G401.6 (cell line): ENCODE results near the gene C19orf73.

Experiments
- FAIRE-seq: peaks from 2 replicates; lab custom pipeline; 2012; peaks lifted over from hg19 to GRCh38; lab: Jason Lieb, UNC

The C19orf73 gene, protein sequence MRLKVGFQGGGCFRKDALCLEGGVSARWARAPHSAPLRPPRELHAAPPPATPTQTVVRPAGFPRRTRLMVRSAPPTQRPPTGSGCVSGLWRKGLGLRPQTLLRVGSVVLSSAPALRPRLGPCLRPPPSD

DNA sequence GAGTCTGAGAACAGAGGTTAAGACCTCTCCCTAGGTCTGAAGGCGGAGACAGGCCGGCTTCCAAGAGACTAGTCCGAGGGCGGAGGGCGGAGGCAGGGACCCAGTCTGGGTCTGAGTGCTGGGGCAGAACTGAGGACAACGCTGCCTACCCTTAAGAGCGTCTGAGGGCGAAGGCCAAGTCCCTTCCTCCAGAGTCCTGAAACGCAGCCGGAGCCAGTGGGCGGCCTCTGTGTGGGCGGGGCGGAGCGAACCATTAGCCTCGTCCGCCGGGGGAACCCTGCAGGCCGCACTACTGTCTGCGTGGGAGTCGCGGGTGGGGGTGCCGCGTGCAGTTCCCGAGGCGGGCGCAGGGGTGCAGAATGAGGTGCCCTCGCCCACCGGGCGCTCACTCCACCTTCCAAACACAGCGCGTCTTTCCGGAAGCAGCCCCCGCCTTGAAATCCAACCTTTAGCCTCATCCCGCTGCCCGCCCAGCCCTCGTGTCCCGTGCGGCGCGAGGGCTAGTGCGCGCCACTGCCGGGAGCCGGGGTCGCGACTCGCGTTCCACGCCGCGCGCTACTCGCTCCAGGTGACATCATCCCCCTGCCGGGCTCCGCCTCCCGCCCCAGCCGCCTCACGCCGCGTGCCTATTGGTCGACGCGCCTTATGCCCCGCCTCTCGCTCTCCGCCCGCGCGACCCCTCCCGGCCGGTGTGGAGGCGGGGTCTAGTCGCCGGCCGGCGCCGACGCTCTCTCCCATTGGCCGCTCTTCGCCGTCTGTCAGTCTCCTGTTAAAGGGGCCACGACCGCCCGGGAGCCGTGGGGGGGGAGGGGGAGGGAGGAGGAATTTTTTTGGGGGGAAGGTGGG is at the start of gene C19orf73:
Gene C19orf73, minus strand, starts transcription at position 579 of the 846 bp plus-strand sequence. Its CDS starts 121 bp downstream, at position 458.
- peak; percentile 85 for FAIRE-seq

DNA sequence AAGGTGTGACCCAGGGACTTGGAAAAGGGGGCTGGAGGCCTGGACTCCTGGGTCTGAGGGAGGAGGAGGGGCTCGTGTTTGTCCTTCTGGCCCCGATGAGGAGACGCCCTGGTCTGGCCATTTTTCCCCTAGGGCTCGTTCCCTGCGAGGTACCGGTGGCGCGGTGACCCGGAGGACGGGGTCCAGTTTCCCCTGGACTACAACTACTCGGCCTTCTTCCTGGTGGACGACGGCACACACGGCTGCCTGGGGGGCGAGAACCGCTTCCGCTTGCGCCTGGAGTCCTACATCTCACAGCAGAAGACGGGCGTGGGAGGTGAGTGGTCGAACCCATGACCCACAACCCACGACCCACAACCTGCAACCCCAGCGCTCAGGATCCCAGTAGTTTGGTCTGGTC is 49.5 kb upstream of the C19orf73 start:
- FAIRE-seq, result no peak

DNA sequence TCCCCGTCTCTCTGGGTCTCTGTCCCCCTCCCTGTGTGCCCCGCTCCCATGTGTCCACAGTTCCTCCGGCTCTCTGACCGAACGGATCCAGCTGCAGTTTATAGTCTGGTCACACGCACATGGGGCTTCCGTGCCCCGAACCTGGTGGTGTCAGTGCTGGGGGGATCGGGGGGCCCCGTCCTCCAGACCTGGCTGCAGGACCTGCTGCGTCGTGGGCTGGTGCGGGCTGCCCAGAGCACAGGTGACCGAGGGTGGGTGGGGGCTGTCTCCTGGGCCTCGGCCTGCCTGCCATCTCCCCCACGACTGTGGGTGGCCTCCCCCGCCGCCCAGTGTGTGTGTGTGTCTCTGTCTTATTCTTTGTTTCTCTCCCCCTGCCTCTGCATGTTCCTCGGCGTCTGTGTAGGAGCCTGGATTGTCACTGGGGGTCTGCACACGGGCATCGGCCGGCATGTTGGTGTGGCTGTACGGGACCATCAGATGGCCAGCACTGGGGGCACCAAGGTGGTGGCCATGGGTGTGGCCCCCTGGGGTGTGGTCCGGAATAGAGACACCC is 49.0 kb upstream of the C19orf73 start:
- no peak for FAIRE-seq

DNA sequence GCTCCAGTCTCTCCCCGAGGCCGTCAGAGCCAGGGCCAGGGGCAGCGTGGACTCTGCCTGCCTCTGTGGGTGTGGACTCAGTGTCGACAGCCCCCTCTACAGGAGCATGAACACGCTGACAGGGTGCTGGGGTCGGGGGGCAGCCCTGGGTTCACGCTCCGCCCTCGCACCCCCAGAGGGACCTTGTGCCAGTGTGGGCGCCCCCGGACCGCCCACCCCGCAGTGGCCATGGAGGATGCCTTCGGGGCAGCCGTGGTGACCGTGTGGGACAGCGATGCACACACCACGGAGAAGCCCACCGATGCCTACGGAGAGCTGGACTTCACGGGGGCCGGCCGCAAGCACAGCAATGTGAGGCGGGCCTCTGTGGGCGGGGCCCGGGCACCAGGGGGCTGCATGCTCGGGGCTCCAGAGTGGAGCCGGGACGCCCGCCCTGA is 46.9 kb upstream of the C19orf73 start:
- FAIRE-seq, result no peak

DNA sequence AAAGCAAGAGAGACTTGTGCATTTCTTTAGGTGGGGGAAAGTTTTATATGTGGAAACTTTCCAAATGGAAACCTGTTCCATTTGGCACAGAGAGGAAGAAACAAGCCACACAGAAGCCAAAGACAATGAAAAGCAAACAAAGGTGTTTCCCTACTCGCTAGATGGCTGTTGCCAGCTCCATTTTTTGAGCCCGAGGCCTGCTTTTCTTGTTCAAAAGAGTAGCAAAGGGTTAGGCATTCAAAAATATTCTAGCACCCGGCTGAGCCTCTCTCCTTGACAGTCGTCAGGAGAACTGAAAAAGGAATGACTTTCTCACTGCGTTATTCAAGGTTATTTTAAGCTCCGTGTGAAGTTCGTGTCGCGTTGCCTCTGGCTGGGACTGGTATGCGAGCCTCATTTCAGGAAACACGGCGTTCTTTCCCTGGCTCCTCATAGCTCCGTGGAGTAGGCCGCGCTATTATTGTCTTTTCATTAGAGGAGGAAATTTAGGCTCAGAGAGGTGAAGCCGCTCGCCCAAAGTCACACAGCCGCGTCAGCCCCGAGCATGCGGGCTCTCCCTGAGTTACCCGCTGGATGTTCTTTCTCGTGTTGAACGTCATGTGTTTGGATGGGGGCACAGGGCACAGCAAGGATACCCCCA is 46.3 kb upstream of the C19orf73 start:
- FAIRE-seq, result no peak

DNA sequence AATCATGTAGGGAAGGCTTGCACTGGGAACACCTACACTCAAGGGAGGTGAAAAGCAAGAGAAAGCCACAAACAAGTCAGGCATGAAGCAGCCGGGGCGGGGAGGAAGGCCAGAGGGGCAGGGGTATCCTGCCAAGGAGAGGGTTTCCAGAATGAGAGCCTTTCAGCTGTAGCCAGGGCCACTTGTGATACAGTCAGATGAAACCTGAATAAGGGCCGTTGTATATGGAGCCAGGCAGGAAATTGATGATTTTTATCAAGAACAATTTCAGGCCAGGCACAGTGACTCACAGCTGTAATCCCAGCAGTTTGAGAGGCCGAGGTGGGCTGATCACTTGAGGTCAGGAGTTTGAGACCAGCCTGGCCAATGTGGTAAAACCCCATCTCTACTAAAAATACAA is 43.0 kb upstream of the C19orf73 start:
- no peak for FAIRE-seq

DNA sequence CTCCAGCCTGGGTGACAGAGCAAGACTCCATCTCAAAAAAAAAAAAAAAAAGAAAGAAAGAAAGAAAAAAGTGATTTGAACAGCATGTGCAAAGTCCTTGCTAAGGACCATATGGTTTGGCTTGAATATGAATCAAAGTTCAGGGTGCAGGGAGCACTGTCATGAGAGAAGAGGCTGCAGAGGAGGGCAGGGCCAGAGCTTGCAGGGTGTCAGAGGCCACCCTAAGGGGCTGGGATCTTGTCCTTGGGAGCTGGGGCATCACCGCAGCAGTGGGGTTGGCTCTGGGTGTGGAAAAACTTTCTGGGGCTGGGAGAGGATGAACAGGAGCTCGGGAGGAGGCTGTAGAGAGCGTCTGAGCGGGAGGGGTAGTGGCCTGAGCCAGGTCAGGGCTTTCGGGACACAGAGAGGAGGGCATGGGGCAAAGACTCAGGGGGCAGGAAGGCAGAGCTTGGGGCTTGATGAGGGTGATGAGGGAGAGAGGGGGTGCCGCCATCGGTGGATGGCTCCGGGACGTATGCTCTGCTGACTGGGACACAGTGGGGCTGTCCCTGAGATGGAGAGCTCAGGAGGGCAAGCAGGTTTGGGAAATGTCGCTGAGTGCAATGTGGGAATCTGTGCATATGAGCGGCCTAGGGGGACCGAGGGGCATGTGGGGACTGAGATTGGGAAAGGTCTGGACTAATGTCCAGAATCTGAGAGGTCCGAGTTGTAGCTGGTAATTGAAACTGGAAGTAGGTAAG is 41.7 kb upstream of the C19orf73 start:
- no peak for FAIRE-seq

DNA sequence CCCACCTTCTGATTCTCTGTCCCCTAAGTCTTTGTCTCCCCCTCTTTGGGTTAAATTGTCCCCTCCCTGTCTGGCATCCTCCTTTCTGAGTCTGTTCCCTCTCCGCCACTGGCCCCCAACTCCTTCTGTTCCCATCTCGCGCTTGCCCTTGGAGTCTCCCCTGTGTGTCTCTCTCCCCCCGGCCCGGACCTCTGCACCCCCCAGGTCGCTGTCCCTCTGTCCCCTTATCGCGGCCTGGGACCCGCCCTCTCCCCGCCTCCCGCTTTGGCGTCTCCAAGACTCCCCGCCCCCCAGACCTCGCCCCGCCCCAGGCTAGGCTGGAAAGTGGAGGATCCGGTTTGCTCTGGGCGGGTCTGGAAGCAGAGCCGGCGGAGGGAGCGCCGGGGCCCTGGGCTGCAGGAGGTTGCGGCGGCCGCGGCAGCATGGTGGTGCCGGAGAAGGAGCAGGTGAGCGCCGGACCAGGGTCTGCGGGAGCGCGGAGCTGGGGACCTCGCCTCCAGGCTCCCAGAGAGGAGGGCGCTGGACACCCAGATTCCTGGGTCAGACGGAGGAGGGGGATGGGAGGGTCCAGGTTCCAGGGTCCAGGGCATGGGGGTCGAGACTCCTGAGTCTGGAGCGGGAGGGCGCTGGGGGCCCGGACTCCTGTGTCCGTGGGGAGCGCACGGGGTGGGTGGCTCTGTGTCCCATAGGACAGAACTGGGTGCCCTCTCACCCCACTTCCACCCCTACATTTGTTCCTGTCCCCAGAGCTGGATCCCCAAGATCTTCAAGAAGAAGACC is 38.7 kb upstream of the C19orf73 start, which contains the start of gene TRPM4:
Gene TRPM4, plus strand, starts transcription at position 348 of the 780 bp plus-strand sequence. Its CDS starts 75 bp downstream, at position 423.
- no peak for FAIRE-seq

DNA sequence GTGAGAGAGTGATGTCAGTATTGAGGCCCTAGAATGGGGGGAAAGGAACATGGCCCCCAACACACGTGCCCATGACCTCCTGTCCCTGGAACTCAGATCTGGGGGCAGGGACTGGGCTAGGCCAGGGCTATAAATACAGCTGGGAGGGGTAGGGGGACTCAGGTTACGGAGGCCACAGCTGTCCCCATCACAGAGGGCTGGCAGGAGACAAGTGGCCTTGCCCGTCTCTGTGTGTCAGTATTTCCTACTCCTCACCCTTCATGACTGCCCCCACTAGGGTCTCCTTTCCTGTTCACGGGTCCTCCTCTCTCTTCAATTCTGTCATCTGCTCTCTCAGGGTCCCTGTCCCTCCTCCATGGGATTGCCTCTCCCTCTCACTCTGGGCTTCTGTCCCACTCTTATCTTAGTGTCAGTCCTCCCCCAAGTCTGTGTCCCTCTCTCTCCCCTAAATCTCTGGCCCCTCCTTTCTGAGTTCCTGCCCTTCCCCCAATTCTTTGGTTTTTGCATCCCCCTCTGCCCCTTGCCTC is 36.9 kb upstream of the C19orf73 start:
- no peak for FAIRE-seq

DNA sequence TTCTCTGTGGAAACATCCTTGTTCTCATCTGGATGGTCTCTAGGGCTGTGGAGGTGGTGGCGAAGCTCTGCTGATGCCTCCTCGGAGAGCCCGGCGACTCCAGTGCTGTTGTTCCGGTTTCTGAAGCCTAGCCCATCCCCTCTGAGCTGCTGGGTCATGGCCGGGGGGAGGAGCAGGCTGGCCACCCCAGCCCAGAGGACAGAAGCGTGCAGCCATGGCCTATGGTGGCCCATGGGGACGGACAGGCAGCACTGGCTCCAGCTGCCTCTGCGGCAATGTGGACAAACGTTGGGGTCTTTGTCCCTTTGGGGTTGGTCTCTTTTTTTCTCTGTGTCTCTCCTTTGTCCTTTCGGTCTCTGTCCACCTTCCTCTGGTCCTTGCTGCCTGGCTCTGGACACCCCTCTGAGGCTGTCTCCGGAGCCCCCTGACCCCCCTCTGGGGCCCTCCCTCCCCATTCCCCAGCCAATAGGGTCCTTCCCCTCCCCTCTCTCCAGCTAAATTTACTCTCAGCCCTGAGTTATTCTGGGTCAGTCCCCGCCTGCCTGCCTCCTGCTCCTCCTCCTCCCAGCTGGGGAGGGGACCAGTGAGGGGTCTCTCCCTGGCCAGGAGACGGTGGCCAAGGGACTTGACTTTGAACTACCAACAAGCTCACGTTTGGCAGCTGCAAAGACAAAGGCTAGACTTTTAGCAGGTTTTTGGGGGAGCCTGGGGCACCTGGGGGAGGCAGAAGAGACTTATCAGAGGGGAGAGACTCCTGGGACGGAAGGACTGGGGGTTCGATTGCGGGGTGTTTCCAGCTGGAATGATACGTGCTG is 36.3 kb upstream of the C19orf73 start, which contains the start of gene HRC:
Gene HRC, minus strand, starts transcription at position 392 of the 815 bp plus-strand sequence. Its CDS starts 159 bp downstream, at position 233.
- FAIRE-seq, result no peak

DNA sequence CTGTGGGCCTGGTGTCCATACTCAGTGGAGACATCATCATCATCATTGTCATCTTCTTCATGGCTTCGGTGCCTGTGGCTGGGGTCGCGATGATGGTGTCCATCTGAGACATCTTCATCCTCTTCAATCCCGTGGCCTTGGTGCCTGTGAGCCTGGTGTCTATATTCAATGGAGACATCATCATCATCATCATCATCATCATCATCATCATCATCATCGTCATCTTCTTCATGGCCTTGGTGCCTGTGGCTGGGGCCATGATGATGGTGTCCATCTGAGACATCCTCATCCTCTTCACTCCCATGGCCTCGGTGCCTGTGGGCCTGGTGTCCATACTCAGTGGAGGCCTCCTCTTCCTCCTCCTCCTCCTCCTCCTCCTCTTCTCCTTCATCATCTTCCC is 35.3 kb upstream of the C19orf73 start:
- no peak for FAIRE-seq

DNA sequence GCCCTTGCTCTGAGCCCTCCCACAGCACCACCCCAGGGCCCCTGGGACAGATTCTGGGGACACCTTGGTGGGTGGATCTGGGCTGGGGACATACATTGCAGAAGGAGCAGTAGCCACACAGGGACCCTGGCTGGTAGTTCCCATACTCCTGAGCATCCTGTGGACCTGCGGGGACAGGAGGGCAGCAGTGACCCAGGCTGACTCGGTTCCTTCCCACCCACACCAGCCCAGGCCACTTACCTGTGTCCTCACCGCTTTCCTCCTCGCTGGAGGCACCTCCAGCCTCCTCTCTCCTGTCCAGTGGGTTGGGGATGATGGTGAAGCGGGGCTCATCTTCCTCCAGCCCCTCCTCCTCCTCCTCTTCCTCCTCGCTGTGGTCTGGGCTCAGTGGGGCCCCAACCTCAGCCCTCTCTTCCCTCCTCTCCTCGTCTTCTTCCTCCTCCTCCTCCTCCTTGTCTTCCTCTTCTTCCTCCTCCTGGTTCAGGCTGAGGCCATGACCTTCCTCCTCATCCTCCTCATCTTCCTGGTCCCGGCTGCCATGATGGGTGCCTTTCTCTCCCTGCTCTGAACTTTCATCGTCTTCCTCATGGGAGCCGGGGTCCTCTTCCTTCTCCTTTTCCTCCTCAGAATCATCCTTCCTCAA is 34.3 kb upstream of the C19orf73 start:
- FAIRE-seq, result no peak

DNA sequence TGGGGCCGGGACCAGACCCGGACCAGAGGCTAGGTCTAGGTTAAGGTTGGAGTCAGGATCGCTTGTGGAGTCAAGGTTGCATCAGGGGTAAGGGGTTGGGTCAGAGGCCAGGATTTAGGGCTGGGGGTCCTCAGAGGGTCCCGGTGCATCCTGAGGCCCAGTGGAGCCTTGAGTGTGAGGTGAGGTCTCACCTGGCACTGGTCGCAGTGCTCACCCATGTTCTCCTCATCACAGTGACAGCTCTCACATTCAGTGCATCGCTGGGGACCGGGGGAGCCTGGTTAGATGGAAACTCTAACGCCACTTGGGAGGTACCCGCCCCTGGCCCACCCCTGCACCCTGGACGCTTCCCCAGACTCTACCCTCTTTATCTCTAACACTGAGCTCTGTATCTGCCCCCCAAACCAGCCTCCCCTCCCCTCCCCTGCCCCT is 33.2 kb upstream of the C19orf73 start:
- FAIRE-seq, result no peak

DNA sequence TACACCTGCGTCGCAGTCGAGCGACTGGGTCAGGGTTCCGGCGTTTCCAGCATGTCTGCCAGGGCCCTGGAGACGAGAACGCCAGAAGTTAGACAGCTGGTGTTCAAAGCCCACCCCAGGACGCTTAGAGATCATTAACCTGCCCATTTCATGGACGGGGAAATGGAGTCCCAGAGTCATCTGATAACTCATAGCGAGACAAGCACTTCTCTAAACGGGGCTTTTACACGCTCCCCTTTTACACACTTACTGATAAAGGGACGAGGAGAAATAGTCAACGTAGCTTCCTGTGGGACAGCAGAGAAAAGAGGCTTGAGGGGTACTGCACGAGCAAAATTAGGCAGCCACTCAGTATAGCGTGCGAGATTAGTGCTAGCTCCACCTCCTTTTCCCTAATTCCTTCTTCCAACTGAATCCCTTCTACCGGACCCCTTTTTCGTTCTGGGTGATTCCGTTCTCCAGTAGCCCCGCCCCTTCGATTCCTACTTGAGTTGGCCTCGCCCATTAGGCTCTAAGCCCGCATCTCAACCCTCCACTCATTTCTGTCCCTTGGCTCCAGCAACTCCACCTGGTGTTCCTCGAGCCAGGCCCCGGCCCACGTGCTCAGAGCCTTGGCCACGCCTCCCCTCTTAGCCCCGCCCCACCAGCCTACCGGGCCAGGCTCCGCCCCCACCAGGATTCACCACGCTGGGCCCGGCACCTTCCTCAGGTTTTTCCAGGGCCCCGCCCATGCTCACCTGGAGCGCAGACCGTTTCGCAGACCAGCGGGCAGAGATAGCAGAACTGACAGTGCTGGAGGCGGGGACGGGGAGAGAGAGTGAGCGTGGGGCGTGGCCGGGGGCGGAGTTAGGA is 32.5 kb upstream of the C19orf73 start:
- FAIRE-seq, result peak; percentile 99

DNA sequence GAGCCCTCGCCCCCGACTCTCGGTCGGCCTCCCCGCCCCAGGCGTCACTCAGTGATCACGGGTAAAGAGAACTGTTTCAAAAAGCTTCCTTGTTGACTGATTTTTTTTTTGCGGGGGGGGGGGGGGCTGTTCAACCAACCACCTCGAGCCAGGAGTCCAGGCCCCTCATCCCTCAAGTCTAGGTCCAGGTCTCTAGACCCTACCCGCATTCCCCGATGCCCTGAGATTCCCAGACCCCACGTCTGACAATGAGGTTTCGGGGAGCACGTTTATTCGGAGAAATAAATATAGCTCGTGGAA is 32.0 kb upstream of the C19orf73 start:
- FAIRE-seq, result no peak

DNA sequence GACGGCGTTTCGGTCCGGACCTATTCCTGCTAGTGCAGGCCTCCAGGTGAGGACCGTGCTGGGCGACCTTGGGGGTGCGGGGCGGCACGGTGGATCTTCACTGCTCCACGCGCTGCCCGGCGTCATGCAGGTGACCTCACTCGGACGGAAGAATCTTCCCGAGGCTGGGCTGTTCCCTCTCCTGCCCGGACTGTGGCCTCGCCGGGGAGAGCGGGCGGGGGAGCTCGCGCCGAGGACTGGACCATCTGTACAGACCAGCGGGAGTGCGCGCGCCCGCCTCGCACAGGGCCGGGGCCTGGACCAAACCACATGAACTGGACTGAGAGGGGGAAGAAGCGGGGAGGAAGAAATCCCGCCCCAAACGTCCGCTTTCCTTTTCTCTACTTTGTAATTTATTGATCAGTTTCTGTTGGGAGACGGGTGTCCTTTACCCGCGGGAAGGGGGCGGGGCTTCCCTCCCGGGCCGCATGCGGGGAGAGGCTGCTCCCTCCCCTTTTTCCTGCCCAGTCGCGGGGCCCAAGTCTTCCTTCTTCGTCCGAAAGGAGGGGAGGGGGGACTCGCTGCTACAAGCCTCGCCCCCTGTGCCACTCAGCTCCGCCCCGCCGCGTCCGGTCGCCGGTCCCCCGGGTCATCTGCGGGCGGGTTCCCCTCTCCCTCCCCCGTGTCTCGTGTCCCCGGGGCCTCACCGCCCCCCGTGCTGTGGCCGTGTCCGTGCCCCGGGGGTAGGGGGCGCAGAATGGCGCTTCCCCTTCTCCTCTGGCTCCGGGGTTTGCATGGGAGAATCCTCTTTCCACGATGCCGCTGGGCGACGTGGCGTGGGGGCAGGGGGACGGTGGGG is 31.4 kb upstream of the C19orf73 start:
- peak; percentile 89 for FAIRE-seq

DNA sequence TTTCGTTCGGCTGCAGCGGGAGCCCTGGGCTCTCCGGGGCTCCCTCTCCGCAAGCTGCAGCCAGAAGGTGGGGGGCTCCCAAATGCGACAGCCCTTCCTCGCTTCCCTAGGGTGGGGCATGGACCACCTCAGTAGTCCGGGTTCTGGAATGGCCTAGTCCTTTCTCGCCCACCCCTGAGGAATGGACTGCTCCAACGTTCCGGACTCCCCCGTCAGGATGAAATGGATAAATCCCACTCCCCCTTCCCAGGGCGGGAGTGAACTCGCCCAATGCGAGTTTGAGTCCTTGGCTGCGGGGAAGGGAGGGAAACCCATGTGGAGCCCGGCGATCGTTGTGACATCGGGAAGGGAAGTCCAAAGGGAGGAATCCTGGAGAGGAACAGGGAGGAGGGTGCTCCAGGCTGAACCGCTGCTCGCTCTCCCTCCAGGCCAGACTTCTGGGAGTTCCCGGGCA is 30.7 kb upstream of the C19orf73 start:
- FAIRE-seq, result no peak
